Neutrophil (primary cell): Measurements from ENCODE around the gene FLNC.

ENCODE experiments used
- H3K27ac ChIP-seq: fragments of 200-600 bp; sonication (generic); 2 replicates; pipeline ENCODE4 v1.5.1; 2016; ENCODE audit warnings: mild to moderate bottlenecking, moderate library complexity
- H3K27me3 ChIP-seq: fragments of 200-600 bp; sonication (generic); 2 replicates; pipeline ENCODE4 v1.6.0; 2016; ENCODE audit warnings: mild to moderate bottlenecking
- H3K36me3 ChIP-seq: fragments of 200-600 bp; sonication (generic); 2 replicates; pipeline ENCODE4 v1.5.1; 2017
- H3K4me1 ChIP-seq, 2 experiments: fragments of 200-600 bp in 1 of 2; sonication (generic) in 1 of 2; 1 replicate in 1 of 2; 2 replicates in 1 of 2; pipeline versions ENCODE4 v1.5.1 to v1.6.1; 2013 to 2016; ENCODE audit warnings: low read depth in 1 of 2, low read length in 1 of 2, mild to moderate bottlenecking in 1 of 2, moderate library complexity in 1 of 2; ENCODE audit not compliant: control insufficient read depth in 1 of 2, insufficient read depth in 1 of 2
- H3K4me3 ChIP-seq, 2 experiments: fragments of 200-600 bp in 1 of 2; sonication (generic) in 1 of 2; 1 replicate in 1 of 2; 2 replicates in 1 of 2; pipeline ENCODE4 v1.5.1; 2013 to 2016; ENCODE audit warnings: low read depth in 1 of 2, low read length in 1 of 2, mild to moderate bottlenecking in 1 of 2, moderate library complexity in 1 of 2
- H3K9me3 ChIP-seq: fragments of 200-600 bp; sonication (generic); 2 replicates; pipeline ENCODE4 v1.5.1; 2016
- TF ChIP-seq, protein P1 (sequence below): fragments of 200-600 bp; sonication (generic); IDR thresholded peaks from 2 replicates; pipeline ENCODE4 v1.5.1; 2016; ENCODE audit warnings: antibody characterized with exemption

Gene FLNC

DNA sequence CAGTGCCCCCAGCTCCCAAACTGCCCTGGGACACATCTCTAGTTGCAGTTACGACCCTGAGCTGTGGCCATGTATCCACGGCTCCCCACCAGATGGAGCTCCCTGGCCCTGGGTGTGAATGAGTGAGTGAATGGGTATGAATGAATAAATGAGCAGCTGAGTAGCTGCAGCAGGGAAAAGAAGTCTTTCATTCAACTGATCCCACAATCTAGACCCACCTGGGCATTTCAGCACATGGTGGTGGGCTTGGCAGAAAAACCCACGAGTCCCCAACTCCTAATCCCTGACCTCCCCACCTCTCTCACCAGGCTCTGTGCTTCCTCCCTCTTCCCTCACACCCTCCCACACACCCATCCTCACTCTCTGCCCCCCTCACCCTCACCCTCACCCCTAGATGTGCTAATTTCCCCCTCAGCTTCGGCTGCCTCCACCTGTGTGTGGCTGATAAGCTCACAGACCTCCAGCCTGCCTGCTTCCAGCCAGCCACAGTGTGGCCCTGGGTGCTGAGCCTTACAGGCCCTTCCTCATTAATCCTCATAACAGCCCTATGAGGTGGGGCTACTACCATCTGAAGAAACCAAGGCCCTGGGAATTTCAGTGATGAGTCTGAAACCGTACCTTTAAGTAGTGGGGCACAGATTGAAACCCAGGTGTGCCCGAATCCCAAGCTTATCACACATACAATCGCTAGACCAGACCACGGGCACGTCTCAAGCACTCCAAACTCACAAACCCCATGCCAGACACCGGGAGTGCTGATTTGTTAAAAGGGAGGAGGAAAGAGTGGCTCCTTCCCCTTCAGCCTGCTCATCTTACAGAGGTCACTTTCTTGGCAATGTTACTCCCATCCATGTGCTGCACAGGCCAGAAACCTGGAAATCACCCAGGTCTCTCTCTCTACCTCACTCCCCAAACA is 30.2 kb downstream of the FLNC start:
- Histone ChIP-seq H3K27me3 (peaks cover 2% of the 10 kb centered on the region), H3K36me3 (peaks cover 6% of the 10 kb centered on the region), H3K4me1 (peaks cover 16 to 17% of the 10 kb centered on the region in 2 experiments), H3K9me3 (no peaks in the 10 kb centered on the region), H3K4me3 (no peak overlapping the region), H3K27ac (no peak overlapping the region)
- TF ChIP-seq, protein P1, sequence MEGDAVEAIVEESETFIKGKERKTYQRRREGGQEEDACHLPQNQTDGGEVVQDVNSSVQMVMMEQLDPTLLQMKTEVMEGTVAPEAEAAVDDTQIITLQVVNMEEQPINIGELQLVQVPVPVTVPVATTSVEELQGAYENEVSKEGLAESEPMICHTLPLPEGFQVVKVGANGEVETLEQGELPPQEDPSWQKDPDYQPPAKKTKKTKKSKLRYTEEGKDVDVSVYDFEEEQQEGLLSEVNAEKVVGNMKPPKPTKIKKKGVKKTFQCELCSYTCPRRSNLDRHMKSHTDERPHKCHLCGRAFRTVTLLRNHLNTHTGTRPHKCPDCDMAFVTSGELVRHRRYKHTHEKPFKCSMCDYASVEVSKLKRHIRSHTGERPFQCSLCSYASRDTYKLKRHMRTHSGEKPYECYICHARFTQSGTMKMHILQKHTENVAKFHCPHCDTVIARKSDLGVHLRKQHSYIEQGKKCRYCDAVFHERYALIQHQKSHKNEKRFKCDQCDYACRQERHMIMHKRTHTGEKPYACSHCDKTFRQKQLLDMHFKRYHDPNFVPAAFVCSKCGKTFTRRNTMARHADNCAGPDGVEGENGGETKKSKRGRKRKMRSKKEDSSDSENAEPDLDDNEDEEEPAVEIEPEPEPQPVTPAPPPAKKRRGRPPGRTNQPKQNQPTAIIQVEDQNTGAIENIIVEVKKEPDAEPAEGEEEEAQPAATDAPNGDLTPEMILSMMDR, result no peak

DNA sequence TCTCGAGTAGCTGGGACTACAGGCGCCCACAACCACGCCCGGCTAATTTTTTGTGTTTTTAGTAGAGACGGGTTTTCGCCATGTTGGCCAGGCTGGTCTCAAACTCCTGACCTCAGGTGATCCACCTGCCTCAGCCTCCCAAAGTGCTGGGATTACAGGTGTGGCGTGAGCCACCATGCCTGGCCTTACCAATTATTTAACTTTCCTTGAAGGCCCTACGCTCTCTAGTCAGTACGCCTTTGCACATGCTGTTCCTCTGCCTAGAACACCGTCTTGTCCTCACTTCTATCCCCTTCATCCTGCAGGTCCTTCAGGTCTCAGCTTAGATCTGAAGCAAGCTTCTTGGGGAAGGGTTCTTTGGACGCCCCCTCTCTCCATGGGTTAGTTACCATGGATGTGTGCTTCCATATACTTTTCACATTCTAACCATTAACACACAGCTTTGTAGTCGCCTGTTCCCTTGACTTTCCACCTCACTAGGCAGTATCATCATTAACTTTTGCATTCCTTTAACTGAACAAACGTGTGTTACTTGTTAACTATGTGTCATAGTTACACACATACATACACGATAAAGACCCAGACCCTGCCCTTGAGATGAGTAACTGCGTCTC is 31.9 kb downstream of the FLNC start:
- Histone ChIP-seq H3K27ac (peak overlapping the region; percentile 87), H3K27me3 (no peaks in the 10 kb centered on the region), H3K4me3 (peak overlapping the region; percentile 81 to 93), H3K36me3 (peaks cover 20% of the 10 kb centered on the region), H3K9me3 (no peaks in the 10 kb centered on the region), H3K4me1 (peaks cover 16 to 17% of the 10 kb centered on the region in 2 experiments)
- TF ChIP-seq, protein P1, result no peak

DNA sequence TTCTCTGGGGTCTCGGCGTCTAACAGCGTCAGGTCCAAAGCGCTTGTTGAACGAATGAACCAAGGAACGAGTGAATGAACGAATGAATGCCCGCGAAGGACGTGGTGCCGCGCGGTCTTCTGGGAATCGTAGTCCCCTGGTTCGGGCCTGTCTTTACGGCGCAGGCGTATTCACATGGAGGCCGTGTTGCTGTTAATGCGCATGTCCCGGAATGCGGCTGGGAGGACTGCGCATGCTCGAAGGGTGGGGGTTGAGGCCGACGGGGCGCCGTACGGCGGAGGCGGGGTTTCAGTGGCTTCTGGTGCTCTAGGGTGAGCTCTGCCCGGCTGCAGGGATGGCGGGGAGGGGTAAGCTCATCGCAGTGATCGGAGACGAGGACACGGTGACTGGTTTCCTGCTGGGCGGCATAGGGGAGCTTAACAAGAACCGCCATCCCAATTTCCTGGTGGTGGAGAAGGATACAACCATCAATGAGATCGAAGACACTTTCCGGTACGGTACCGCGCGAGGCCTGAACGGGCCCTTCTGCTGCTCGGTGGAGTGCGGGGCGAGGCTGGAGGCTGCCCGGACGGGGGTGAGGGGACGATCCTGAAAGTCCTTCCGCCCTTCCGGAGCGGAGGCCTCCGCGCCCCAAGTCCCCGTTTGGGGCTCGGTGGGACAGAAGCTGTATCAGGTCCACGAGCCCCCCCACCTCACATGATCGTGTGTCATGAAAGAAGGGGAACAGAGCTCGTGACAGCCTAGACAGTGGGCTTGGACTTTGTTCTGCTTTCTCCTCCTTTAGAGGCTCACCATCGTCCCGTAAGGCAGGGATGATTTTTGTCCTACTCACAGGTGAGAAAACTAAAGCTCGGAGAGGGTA is 32.6 kb downstream of the FLNC start, which contains the start of gene ATP6V1F:
Gene ATP6V1F (plus strand): TSS at position 286 of the 862 bp plus-strand sequence. CDS start 49 bp downstream, at position 335.
- peaks cover 20% of the 10 kb centered on the region for H3K36me3 ChIP-seq
- H3K4me3 ChIP-seq, result peak within 1 kb of the TSS; percentile 81 to 93
- H3K27me3 ChIP-seq, result peaks cover 3% of the 10 kb centered on the region
- TF ChIP-seq, protein P1, result peak; percentile 29
- peak within 1 kb of the TSS; percentile 87 for H3K27ac ChIP-seq
- no peaks in the 10 kb centered on the region for H3K9me3 ChIP-seq
- H3K4me1 ChIP-seq, result peaks cover 16 to 17% of the 10 kb centered on the region in 2 experiments

DNA sequence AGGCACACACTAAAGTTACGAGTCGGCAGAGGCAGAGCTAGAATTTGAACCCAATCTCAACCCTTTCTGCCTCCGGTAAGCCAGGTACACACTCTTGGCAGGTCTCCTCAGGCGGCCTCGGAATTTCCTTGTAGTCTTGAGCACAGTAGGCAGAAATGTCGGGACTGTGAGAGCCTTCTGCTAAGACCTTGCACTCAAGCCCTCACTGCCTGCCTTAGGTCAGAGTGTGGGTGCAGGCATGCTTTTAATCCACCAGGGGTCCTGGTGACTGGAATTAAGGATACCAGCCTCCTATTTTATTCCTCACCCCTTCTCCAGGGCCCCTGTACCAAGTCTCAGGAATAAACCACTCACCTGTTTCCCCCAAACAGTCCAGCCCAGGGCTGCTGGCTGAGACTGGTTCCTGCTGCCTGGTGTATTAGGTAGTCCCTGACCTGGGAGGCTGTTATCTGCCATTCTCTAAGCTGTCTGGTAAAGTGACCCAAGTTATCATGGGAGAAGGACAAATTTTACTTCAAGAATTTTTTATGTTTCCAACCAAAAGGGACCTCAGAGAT is 33.3 kb downstream of the FLNC start:
- H3K4me3 ChIP-seq, result peak overlapping the region; percentile 81 to 93
- peaks cover 10% of the 10 kb centered on the region for H3K27me3 ChIP-seq
- TF ChIP-seq, protein P1, result no peak
- no peaks in the 10 kb centered on the region for H3K9me3 ChIP-seq
- H3K36me3 ChIP-seq, result peaks cover 20% of the 10 kb centered on the region
- peak overlapping the region; percentile 87 for H3K27ac ChIP-seq
- peaks cover 19 to 22% of the 10 kb centered on the region in 2 experiments for H3K4me1 ChIP-seq

DNA sequence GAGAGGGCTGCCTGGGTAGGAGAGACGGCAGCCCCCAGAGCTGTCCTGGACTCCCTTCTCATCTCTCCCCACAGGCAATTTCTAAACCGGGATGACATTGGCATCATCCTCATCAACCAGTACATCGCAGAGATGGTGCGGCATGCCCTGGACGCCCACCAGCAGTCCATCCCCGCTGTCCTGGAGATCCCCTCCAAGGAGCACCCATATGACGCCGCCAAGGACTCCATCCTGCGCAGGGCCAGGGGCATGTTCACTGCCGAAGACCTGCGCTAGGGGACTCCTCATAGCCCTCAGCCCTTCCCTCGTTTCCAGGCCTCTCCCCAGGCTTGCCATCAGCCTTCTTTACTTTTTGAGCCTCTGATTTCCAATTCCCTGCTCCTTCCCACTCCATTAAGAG is 35.1 kb downstream of the FLNC start:
- Histone ChIP-seq H3K36me3 (peaks cover 20% of the 10 kb centered on the region), H3K4me3 (no peak overlapping the region), H3K4me1 (peaks cover 35 to 39% of the 10 kb centered on the region in 2 experiments), H3K9me3 (no peaks in the 10 kb centered on the region), H3K27ac (no peak overlapping the region), H3K27me3 (peaks cover 28% of the 10 kb centered on the region)
- TF ChIP-seq, protein P1, result no peak
